Upper lobe of left lung (tissue), 6 donors: ENCODE results near the gene CLVS2. TPM values are rescaled to one million over a fixed set of nuclear protein-coding genes. Genes with fewer than 3 reads are reported as not detected.

Source experiments
- ATAC-seq, 2 donors: fragments of 200-7000 bp; cut with Tn5 transposase; one replicate each; pipeline ENCODE4 v1.9.1; 2022; ENCODE audit warnings: mild to moderate bottlenecking in 2 of 2, moderate library complexity in 2 of 2; ENCODE audit not compliant: low FRiP score in 2 of 2
- DNase-seq, 2 donors: peaks; one replicate each; pipeline ENCODE4 v3.0.0-alpha.2; 2019 to 2020
- H3K27ac ChIP-seq, 4 donors: fragments of 200-600 bp; sonication (generic); one replicate each; pipeline ENCODE4 v1.5.1; 2016 to 2019
- H3K27me3 ChIP-seq, 4 donors: fragments of 200-600 bp; sonication (generic); one replicate each; pipeline ENCODE4 v1.5.1; 2017 to 2019
- H3K36me3 ChIP-seq, 4 donors: fragments of 200-600 bp; sonication (generic); one replicate each; pipeline ENCODE4 v1.5.1; 2016 to 2019
- H3K4me1 ChIP-seq, 4 donors: fragments of 200-600 bp; sonication (generic); one replicate each; pipeline ENCODE4 v1.5.1; 2018 to 2019
- H3K4me3 ChIP-seq, 4 donors: fragments of 200-600 bp; sonication (generic); one replicate each; pipeline ENCODE4 v1.5.1; 2017 to 2019; ENCODE audit warnings: mild to moderate bottlenecking in 2 of 4, moderate library complexity in 1 of 4
- H3K9me3 ChIP-seq, 4 donors: fragments of 200-600 bp; sonication (generic); one replicate each; pipeline ENCODE4 v1.5.1; 2018 to 2019
- EP300 ChIP-seq, 4 donors: sonication (generic); formaldehyde crosslinking; IDR thresholded peaks; one replicate each; pipeline ENCODE4 v1.5.1; 2017; ENCODE audit warnings: antibody characterized with exemption in 4 of 4, control low read depth in 2 of 4
- POLR2A ChIP-seq, 4 donors: fragments of 450-650 bp; IDR thresholded peaks; one replicate each; pipeline ENCODE4 v1.5.1; 2016 to 2017; ENCODE audit warnings: antibody characterized with exemption in 4 of 4, mild to moderate bottlenecking in 2 of 4
- POLR2AphosphoS5 ChIP-seq, 2 donors: sonication (generic); formaldehyde crosslinking; IDR thresholded peaks; one replicate each; pipeline ENCODE4 v1.5.1; 2017; ENCODE audit warnings: antibody characterized with exemption in 2 of 2
- WGBS, 2 donors: methylation state at CpG; one replicate each; pipeline ENCODE4 v1.1.5; 2017 to 2018; 5-methylcytosine and 5-hydroxymethylcytosine counted together
- total RNA-seq, 6 donors: library from RNA; depleted of rRNA in 4 of 6; stranded (reverse); fragments of >200 nt in 4 of 6; gene quantifications; one replicate each; pipeline versions ENCODE4 v1.1.0 to v1.2.1, GENCODE V29; 2016 to 2021
- TF ChIP-seq, protein P1 (sequence below), 6 experiments: fragments of 450-650 bp in 4 of 6; fragments of 200-600 bp in 2 of 6; sonication (generic) in 2 of 6; IDR thresholded peaks; one replicate each; pipeline ENCODE4 v1.5.1; 2016 to 2019; ENCODE audit warnings: antibody characterized with exemption in 6 of 6
- donor health status: DM: no; HTN: no; CAD: no; lungs with moderate emphysema.
- donor health status: DM: no; HTN: yes; CAD: no; lungs with severe emphysema.

CLVS2 gene
- total RNA-seq, 6 donors from 2014 or later = 0.03 to 1.0 TPM; not detected in 4

DNA sequence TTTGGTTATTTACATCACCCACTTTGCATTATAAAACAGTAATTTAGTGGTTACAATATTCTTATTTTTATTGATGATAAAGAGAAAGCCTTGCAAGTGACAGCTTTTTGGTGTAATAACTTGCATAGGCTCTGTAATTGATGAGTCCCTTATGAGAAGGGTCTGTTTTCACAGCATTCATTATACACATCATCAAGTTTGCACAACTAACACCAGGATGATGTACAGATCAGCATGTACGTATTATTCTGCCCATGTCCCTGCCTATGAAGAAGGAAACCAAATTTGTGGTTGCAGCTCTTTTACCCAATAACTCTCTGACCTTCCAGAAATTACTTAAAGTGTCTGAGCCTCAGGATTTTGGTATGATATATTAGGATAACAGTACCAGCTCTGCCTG, 59.2 kb downstream of the CLVS2 start:
- Histone ChIP-seq H3K36me3 (no peaks in the 10 kb centered on the region), H3K4me3 (no peak overlapping the region), H3K27ac (no peak overlapping the region), H3K27me3 (no peaks in the 10 kb centered on the region), H3K9me3 (no peaks in the 10 kb centered on the region), H3K4me1 (no peaks in the 10 kb centered on the region)
- DNase-seq (no peak), ATAC-seq (no peak)
- TF ChIP-seq, protein P1, sequence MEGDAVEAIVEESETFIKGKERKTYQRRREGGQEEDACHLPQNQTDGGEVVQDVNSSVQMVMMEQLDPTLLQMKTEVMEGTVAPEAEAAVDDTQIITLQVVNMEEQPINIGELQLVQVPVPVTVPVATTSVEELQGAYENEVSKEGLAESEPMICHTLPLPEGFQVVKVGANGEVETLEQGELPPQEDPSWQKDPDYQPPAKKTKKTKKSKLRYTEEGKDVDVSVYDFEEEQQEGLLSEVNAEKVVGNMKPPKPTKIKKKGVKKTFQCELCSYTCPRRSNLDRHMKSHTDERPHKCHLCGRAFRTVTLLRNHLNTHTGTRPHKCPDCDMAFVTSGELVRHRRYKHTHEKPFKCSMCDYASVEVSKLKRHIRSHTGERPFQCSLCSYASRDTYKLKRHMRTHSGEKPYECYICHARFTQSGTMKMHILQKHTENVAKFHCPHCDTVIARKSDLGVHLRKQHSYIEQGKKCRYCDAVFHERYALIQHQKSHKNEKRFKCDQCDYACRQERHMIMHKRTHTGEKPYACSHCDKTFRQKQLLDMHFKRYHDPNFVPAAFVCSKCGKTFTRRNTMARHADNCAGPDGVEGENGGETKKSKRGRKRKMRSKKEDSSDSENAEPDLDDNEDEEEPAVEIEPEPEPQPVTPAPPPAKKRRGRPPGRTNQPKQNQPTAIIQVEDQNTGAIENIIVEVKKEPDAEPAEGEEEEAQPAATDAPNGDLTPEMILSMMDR (IDR thresholded peaks at IDR 0.05) = no peak
- TF ChIP-seq POLR2A (IDR thresholded peaks at IDR 0.05) (no peak), EP300 (IDR thresholded peaks at IDR 0.05) (no peak), POLR2AphosphoS5 (IDR thresholded peaks at IDR 0.05) (no peak)
- WGBS, 2 donors = 46 to 72% methylated on average over 1 of the region's 1 CpG

DNA sequence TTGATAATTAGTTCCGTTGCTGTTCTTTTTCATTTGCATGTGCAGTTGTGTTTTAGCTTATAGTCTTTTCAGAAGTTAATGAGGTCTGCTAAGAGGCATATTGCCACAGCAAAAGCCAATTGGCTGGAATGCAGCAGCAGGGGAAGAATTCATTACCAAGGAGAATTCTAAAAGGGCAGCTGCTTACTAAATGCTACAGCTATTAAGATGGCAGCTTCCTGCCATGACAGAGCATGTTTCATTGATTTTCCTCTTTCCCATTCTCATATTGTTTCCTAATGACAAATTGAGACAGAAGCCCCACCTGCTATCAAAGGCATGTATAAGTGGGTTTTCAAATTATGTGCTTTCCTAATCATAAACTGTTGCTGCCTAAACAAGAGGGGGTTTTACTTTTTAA, 66.6 kb downstream of the CLVS2 start:
- no peak for TF ChIP-seq POLR2AphosphoS5 (IDR thresholded peaks at IDR 0.05)
- TF ChIP-seq, protein P1 (IDR thresholded peaks at IDR 0.05) = no peak
- TF ChIP-seq POLR2A (IDR thresholded peaks at IDR 0.05) = no peak
- no peak for TF ChIP-seq EP300 (IDR thresholded peaks at IDR 0.05)
- no peak for DNase-seq
- WGBS, 2 donors = 56% methylated on average over 1 of the region's 1 CpG

DNA sequence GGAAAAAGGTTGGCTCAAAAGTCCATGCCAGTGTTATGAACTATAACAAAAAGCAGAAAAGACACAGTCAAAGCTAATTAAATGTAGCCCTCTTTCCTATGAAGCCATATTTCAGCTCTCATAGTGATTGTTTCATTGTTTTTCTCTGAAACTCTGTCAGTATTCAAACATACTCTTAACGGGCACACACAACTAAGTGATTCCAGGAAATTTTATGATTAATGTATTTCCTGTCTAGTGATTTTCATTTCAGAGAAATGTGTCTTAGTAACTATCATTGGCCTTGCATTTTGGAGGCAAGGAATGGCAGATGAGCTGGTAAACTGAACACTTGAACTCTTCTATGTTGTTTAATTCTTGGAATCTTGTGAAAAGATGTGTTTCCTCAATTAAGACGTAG, 68.0 kb downstream of the CLVS2 start:
- Histone ChIP-seq H3K4me1 (no peaks in the 10 kb centered on the region), H3K36me3 (no peaks in the 10 kb centered on the region), H3K27me3 (no peaks in the 10 kb centered on the region), H3K9me3 (no peaks in the 10 kb centered on the region), H3K27ac (no peak overlapping the region), H3K4me3 (no peak overlapping the region)
- 47 to 54% methylated on average over 2 of the region's 2 CpGs for WGBS, 2 donors
- DNase-seq (no peak), ATAC-seq (no peak)
- TF ChIP-seq EP300 (IDR thresholded peaks at IDR 0.05) = no peak
- no peak for TF ChIP-seq POLR2AphosphoS5 (IDR thresholded peaks at IDR 0.05)
- TF ChIP-seq, protein P1 (IDR thresholded peaks at IDR 0.05) = no peak
- no peak for TF ChIP-seq POLR2A (IDR thresholded peaks at IDR 0.05)

More for the DNA sequence above, 66.6 kb downstream of the CLVS2 start:
- H3K27ac ChIP-seq = no peak overlapping the region
- H3K36me3 ChIP-seq = no peaks in the 10 kb centered on the region
- H3K9me3 ChIP-seq = no peaks in the 10 kb centered on the region
- H3K4me3 ChIP-seq = no peak overlapping the region
- ATAC-seq = no peak
- no peaks in the 10 kb centered on the region for H3K4me1 ChIP-seq
- H3K27me3 ChIP-seq = no peaks in the 10 kb centered on the region

DNA sequence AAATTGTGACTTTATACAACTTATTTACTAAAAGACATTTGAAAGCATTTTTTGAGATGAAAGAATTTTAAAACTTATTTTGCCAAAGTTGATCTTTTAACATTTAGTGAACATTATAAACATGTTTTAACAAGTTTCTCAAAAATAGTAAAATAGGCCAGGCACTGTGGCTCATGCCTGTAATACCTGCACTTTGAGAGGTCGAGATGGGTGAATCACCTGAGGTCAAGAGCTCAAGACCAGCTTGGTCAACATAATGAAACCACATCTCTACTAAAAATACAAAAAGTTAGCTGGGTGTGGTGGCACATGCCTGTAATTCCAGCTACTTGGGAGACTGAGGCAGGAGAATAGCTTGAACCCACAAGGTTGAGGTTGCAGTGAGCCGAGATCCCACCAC, 78.6 kb downstream of the CLVS2 start:
- Histone ChIP-seq H3K4me3 (no peak overlapping the region), H3K36me3 (no peaks in the 10 kb centered on the region), H3K9me3 (no peaks in the 10 kb centered on the region), H3K27me3 (no peaks in the 10 kb centered on the region), H3K27ac (no peak overlapping the region), H3K4me1 (no peaks in the 10 kb centered on the region)
- ATAC-seq = no peak
- TF ChIP-seq POLR2AphosphoS5 (IDR thresholded peaks at IDR 0.05) (no peak), EP300 (IDR thresholded peaks at IDR 0.05) (no peak), POLR2A (IDR thresholded peaks at IDR 0.05) (no peak)
- TF ChIP-seq, protein P1 (IDR thresholded peaks at IDR 0.05) = no peak
- DNase-seq = no peak
- WGBS, 2 donors = 77 to 78% methylated on average over 2 of the region's 2 CpGs

DNA sequence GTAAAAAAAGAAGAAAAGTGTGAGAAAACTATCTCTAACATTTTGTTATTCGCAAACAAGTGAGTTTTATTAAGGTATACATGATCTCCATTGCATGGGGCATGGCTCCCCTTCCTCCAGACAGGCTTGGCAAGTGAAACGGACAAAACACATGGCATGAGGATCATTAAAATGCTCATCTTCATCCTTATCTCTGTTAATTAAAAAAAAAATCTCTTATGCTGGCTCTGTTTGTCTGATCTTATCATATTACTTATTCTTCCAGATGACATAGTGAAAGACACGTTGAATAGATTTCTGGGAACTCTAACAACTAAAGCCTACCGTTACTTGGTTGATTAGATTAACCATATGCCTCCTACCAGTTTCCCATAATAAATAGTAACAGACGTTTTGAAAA, 89.4 kb downstream of the CLVS2 start:
- ATAC-seq = no peak
- Histone ChIP-seq H3K36me3 (no peaks in the 10 kb centered on the region), H3K27me3 (no peaks in the 10 kb centered on the region), H3K27ac (no peak overlapping the region), H3K4me3 (no peak overlapping the region), H3K4me1 (no peaks in the 10 kb centered on the region), H3K9me3 (no peaks in the 10 kb centered on the region)
- TF ChIP-seq EP300 (IDR thresholded peaks at IDR 0.05) (no peak), POLR2A (IDR thresholded peaks at IDR 0.05) (no peak), POLR2AphosphoS5 (IDR thresholded peaks at IDR 0.05) (no peak)
- TF ChIP-seq, protein P1 (IDR thresholded peaks at IDR 0.05) = no peak
- 69 to 73% methylated on average over 5 of the region's 5 CpGs for WGBS, 2 donors
- DNase-seq = no peak
